Smooth muscle cell (in vitro differentiated cells): ENCODE measurements around the gene PPP1R7. TPM values are rescaled to one million over a fixed set of nuclear protein-coding genes. Genes with fewer than 3 reads are reported as not detected.

Experiments
- DNase-seq: peaks from one replicate; lab custom pipeline; 2025; ENCODE audit not compliant: unreplicated experiment; lab: John Stamatoyannopoulos, UW
- H2AFZ ChIP-seq: fragments of 200-600 bp; sonication (generic); 2 replicates; pipeline ENCODE4 v1.6.0; 2016; ENCODE audit warnings: antibody characterized with exemption, low read depth, mild to moderate bottlenecking
- H3F3A ChIP-seq: fragments of 200-600 bp; sonication (generic); 2 replicates; pipeline ENCODE4 v1.6.0; 2017; ENCODE audit warnings: antibody characterized with exemption, low read depth
- H3K27ac ChIP-seq: fragments of 200-600 bp; sonication (generic); 2 replicates; pipeline ENCODE4 v1.5.1; 2016; ENCODE audit warnings: low read depth, mild to moderate bottlenecking
- H3K27me3 ChIP-seq: fragments of 200-600 bp; sonication (generic); 2 replicates; pipeline ENCODE4 v1.6.1; 2016; ENCODE audit warnings: low read depth, mild to moderate bottlenecking
- H3K36me3 ChIP-seq: fragments of 200-600 bp; sonication (generic); 2 replicates; pipeline ENCODE4 v1.5.1; 2016; ENCODE audit warnings: low read depth
- H3K4me1 ChIP-seq: fragments of 200-600 bp; sonication (generic); 2 replicates; pipeline ENCODE4 v1.5.1; 2016; ENCODE audit warnings: low read depth
- H3K4me2 ChIP-seq: fragments of 200-600 bp; sonication (generic); 2 replicates; pipeline ENCODE4 v1.6.0; 2016; ENCODE audit warnings: mild to moderate bottlenecking
- H3K4me3 ChIP-seq: fragments of 200-600 bp; sonication (generic); 2 replicates; pipeline ENCODE4 v1.5.1; 2016; ENCODE audit warnings: mild to moderate bottlenecking
- H3K79me2 ChIP-seq: fragments of 200-600 bp; sonication (generic); 2 replicates; pipeline ENCODE4 v1.6.0; 2016; ENCODE audit warnings: low read depth, mild to moderate bottlenecking
- H3K9ac ChIP-seq: fragments of 200-600 bp; sonication (generic); 2 replicates; pipeline ENCODE4 v1.6.0; 2016; ENCODE audit warnings: low read depth
- H3K9me3 ChIP-seq: fragments of 200-600 bp; sonication (generic); replicated peaks from 2 replicates; pipeline ENCODE4 v1.5.1; 2016; ENCODE audit warnings: low read depth
- H4K20me1 ChIP-seq: fragments of 200-600 bp; sonication (generic); 2 replicates; pipeline ENCODE4 v1.6.0; 2016; ENCODE audit warnings: low read depth
- CTCF ChIP-seq: fragments of 200-600 bp; sonication (generic); IDR thresholded peaks from 2 replicates; pipeline ENCODE4 v1.5.1; 2017; ENCODE audit warnings: borderline replicate concordance, mild to moderate bottlenecking, antibody characterized with exemption; ENCODE audit not compliant: insufficient read depth, poor library complexity, severe bottlenecking
- WGBS: methylation state at CpG from one replicate; pipeline ENCODE4 v1.1.7; 2016; ENCODE audit warnings: low lambda C conversion rate; 5-methylcytosine and 5-hydroxymethylcytosine counted together
- polyA plus RNA-seq: library from polyadenylated mRNA; unstranded; fragments of >200 nt; fragmentation: Nextera tagmentation; extraction: Ambion mirVana; gene quantifications from 2 replicates; pipeline ENCODE4 v1.2.1, GENCODE V29; 2016
- total RNA-seq: library from RNA; depleted of rRNA; stranded (reverse); fragments of >200 nt; gene quantifications from 2 replicates; pipeline ENCODE4 v1.2.3, GENCODE V29; 2014

Gene PPP1R7
- total and polyA plus RNA-seq, 2 experiments from 2014 or later = 54.3 to 74.9 TPM

GRCh38 chr2:241190291-241190981 lies 40.2 kb downstream of the PPP1R7 start:
- 97% methylated on average over 18 of the region's 19 CpGs for WGBS
- Histone ChIP-seq H3K4me1 (no peaks in the 10 kb centered on the region), H3K4me2 (no peak overlapping the region), H3K9me3 (no peaks in the 10 kb centered on the region), H3K27ac (no peak overlapping the region), H4K20me1 (no peaks in the 10 kb centered on the region), H2AFZ (no peak overlapping the region), H3K79me2 (no peaks in the 10 kb centered on the region), H3K9ac (no peak overlapping the region), H3K36me3 (no peaks in the 10 kb centered on the region), H3K4me3 (no peak overlapping the region), H3F3A (no peaks in the 10 kb centered on the region), H3K27me3 (no peaks in the 10 kb centered on the region)
- TF ChIP-seq CTCF = no peak
- no peak for DNase-seq

GRCh38 chr2:241191081-241191480 lies 40.8 kb downstream of the PPP1R7 start:
- no peak overlapping the region for H2AFZ ChIP-seq
- no peak overlapping the region for H3K4me2 ChIP-seq
- no peaks in the 10 kb centered on the region for H3K4me1 ChIP-seq
- H4K20me1 ChIP-seq = no peaks in the 10 kb centered on the region
- WGBS = 94% methylated on average over 7 of the region's 14 CpGs
- no peaks in the 10 kb centered on the region for H3K27me3 ChIP-seq
- no peaks in the 10 kb centered on the region for H3K79me2 ChIP-seq
- no peaks in the 10 kb centered on the region for H3F3A ChIP-seq
- H3K9me3 ChIP-seq = no peaks in the 10 kb centered on the region
- TF ChIP-seq CTCF = no peak
- no peaks in the 10 kb centered on the region for H3K36me3 ChIP-seq
- no peak overlapping the region for H3K4me3 ChIP-seq
- no peak overlapping the region for H3K9ac ChIP-seq
- H3K27ac ChIP-seq = no peak overlapping the region
- DNase-seq = no peak

GRCh38 chr2:241193271-241193670 lies 43.0 kb downstream of the PPP1R7 start:
- no peak overlapping the region for H2AFZ ChIP-seq
- WGBS = 85% methylated on average over 8 of the region's 8 CpGs
- H3K27me3 ChIP-seq = no peaks in the 10 kb centered on the region
- no peak overlapping the region for H3K4me2 ChIP-seq
- no peak for TF ChIP-seq CTCF
- no peaks in the 10 kb centered on the region for H3F3A ChIP-seq
- no peaks in the 10 kb centered on the region for H3K9me3 ChIP-seq
- no peaks in the 10 kb centered on the region for H3K79me2 ChIP-seq
- H3K4me3 ChIP-seq = no peak overlapping the region
- no peak for DNase-seq
- no peak overlapping the region for H3K27ac ChIP-seq
- H3K9ac ChIP-seq = no peak overlapping the region
- no peaks in the 10 kb centered on the region for H4K20me1 ChIP-seq
- no peaks in the 10 kb centered on the region for H3K4me1 ChIP-seq
- H3K36me3 ChIP-seq = no peaks in the 10 kb centered on the region

- no peaks in the 10 kb centered on the region for H4K20me1 ChIP-seq
- H3K27ac ChIP-seq = no peak overlapping the region
- H3K9ac ChIP-seq = no peak overlapping the region
- H3F3A ChIP-seq = no peaks in the 10 kb centered on the region
- no peaks in the 10 kb centered on the region for H3K4me1 ChIP-seq
- WGBS = 84% methylated on average over 9 of the region's 9 CpGs
- no peaks in the 10 kb centered on the region for H3K27me3 ChIP-seq
- H2AFZ ChIP-seq = no peak overlapping the region
- no peak overlapping the region for H3K4me2 ChIP-seq
- TF ChIP-seq CTCF = no peak
- no peak overlapping the region for H3K4me3 ChIP-seq
- no peaks in the 10 kb centered on the region for H3K79me2 ChIP-seq
- no peaks in the 10 kb centered on the region for H3K36me3 ChIP-seq
- DNase-seq = no peak
- H3K9me3 ChIP-seq = no peaks in the 10 kb centered on the region
These were observed 44.5 kb downstream of the PPP1R7 start for GRCh38 chr2:241194811-241195210.
